GM10847 (cell line): ENCODE results near the gene SCN4B.

Experiments
- POLR2A ChIP-seq: IDR thresholded peaks from 2 replicates; pipeline ENCODE4 v1.6.1; 2011; ENCODE audit not compliant: insufficient read length; ENCODE audit errors: extremely low read depth

SCN4B gene

DNA sequence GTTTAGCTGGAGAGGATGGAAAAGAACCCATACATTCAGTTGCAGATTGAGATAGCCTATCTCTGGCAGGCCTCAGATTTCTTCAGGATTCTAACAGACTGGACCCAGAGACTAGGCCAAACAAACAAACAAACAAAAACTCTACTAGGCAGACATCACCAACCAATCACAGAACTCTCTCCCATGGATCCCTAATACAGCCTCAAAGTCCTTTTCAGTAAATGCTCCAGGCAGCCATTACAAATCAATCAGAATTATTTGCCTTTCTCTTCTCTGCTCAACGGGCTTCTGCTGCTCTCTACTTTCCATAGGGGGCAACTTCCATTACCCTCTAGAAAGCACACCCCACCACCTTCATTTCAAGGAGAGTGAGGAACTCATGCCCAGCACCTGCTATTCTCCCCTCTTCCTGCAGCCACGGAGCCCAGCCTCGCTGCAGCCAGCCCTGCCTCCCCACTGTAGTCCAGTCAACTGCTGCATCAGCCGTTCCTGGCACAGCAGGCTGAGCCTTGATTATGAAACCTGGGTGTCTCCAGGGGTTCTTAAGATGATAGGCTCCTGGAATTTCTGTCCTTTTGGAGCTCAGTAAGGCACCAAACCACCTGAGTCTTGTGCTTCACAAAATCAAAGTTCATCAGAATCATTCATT is 46.8 kb downstream of the SCN4B start:
- TF ChIP-seq POLR2A = no peak

DNA sequence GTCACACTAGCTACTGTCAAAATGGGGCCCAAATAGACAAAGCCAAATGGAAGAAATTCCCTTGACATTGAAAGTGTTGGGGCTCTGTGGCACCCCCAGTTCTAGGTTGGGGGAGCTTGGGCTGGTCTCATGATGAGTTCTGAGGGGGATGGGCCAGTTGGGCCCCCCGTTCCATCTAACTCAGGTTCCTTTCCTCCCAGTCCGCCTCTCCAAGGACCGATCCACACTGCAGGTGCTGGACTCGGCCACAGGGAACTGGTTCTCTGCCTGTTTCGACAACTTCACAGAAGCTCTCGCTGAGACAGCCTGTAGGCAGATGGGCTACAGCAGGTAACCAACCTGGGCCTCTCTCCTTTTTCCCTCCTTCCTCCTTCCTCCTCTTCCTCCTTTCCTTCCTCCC is 48.1 kb downstream of the SCN4B start:
- no peak for TF ChIP-seq POLR2A

DNA sequence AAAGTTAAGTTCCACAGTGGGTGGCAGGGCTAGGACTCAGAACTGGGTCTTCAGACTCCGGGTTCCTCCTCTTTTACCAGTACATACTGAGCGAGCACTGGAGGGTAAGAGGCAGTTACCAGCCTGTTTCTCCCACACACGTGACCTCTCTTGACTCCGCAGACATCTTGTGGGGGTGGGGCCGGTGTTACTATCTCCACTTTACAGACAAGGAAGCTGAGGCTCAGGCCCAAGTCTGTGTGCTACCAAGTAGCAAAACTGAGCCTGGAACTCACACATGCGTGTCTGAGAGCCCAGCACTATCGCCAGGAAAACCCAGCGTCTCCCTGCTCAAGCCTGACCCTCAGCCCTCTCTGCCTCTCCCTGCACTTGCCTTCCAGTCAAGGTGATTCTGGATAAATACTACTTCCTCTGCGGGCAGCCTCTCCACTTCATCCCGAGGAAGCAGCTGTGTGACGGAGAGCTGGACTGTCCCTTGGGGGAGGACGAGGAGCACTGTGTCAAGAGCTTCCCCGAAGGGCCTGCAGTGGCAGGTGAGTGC is 49.8 kb downstream of the SCN4B start:
- TF ChIP-seq POLR2A = no peak

DNA sequence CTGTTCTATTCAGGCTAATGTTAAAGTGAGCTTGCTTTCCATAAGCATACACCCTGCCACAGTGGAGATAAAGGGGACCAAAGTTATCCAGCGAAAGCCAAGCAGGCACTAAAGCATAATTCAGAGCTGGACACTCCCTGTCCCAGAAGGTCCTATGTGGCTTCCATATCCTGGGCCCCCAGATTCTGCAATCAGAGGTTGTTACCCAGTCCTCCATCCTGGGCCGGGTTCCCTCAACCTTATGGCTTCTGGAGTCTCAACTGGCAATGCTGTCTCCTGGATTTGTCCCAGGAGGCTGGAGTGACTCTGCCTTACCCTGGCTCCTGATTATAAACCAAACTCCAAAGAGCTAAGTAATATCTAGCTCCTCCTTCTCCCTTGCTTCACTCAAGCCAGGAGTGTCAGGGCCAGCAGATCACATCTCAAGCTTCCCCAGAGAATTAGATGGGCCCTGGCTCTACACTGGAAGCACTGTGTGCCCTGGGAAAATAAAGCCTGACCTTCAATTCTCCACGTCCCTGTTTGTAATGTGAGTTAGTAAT is 51.9 kb downstream of the SCN4B start:
- TF ChIP-seq POLR2A = no peak

DNA sequence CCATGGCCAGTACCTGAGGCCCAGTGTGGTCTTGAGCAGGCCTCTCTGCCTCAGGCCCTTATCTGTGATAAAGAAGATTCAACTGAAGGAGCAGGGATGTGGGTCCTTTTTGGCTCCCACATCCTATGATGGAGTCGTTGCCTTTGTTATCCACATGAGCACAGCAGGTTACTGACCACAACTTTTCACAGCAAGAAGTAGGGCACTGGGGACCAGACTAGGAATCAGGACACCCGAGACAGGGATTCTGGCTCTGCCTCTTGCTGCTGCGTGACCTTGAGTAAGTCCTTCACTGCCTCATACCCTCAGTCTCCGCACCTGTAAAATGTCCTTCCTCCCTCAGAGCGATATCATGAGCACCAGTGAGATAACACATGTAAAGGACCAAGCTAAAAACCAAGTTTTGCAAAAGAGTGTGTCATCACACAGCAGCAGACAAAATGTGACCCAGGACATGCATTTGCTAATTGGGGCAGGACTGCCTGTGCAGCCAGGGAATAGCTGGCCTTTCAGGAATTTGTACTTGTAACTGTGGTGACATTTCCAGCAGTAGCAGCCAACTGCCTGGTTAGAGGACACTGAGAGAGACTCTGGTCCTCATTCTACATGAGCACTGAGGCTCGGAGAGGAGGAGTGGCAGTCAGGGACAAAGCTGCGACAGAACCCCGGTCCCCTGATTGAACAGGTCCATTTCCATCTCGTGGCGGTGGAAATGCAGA is 52.6 kb downstream of the SCN4B start:
- TF ChIP-seq POLR2A = no peak

DNA sequence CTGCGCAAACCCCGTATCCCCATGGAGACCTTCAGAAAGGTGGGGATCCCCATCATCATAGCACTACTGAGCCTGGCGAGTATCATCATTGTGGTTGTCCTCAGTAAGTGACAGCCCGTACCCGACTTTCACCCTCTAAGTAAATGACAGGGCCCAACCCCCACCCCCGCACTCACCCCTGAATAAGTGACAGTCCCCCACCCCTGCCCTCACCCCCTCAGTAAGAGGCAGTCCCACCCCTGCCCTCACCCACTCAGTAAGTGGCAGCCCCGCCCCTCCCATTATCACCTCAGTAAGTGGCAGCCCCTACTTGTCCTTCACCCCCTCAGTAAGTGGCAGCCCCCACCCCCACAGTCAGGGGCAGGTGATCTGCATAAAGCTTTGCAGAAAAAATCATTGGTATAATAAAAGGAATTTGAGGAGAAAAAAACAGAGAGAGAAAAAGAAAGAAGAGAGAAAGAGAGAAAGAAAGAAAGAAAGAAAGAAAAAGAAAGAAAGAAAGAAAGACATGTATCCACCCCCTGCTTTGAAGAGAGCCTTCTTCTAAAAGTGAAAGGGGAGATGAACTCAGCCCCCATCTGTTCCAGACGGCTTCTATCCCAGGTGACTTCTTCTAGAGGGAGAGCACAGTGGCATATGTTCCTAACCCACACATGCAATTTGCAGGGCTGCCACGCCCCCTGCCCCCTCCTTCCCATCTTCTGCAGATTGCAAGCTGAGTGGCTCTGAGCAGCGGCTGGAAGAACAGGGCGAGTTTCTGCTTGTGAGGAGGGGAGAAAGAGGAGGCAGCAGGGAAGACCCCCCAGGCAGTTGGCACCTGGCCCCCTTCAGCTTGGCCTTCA is 53.4 kb downstream of the SCN4B start:
- TF ChIP-seq POLR2A = no peak

DNA sequence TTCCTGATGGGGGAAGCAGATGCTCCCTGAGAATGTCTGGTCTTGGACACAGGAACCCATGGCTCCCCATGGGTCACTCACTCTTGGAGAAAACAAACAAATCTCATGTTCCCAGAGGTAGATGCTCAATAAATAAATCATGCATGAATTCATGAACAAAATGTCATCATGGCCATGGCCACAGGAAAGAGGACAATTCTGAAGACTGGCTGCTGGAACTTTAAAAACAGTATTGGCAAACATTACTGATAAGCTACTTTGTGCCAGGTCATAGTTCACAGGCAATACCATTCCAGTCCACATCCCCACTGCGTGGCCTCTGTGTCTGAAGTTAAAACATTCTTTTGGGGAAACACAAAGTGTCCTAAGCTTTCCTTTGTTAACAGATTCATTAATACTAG is 56.7 kb downstream of the SCN4B start:
- TF ChIP-seq POLR2A = no peak

DNA sequence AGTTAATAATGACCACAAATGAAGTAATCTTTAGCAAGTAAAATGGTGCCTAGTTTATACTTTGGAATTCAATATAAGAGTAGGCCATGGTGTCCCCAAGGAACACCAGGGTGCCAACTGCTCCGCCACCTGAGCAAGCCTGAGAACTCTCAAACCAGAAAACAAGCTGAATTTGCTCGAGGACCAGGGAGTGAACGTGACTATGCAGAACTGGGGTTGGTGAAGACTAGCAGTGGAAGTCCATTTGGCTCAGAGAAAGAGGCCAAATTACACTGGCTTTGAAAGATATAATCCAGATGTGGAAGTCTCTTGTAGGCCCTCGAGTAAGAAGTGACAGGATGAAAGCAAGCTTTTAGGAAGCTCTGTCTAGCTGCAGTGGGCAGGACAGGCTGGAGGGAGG is 57.1 kb downstream of the SCN4B start:
- no peak for TF ChIP-seq POLR2A

DNA sequence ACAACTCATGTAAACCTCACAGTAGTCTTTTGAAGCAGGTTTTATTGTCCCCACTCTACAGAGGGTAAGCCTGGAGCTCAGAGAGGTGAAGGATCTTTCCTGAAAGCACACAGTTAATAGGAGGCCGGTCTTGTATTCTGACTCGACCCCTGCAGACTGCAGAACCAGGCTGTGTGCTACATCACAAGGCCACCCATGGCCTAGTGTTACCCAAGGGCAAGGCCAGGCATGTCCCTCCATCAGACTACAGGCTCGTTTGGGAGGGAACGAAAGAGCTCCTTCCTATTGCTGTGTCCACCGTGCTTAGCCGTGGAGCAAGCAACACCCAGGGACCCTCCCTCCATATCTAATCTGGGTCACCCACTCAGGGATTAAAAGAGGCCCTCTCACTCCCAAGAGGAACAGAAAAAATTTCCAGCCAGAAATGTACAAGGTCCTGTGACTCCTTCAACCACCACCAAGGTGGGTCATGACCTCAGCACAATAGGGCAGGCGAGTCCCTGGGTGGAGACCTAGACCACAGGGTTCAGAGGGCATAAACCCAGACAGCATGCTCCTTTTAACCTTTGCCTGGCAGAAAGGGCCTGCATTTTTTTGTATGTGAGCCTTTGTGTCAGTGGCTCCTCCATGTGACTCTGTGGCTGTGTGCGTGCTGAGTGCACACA is 59.6 kb downstream of the SCN4B start:
- no peak for TF ChIP-seq POLR2A

DNA sequence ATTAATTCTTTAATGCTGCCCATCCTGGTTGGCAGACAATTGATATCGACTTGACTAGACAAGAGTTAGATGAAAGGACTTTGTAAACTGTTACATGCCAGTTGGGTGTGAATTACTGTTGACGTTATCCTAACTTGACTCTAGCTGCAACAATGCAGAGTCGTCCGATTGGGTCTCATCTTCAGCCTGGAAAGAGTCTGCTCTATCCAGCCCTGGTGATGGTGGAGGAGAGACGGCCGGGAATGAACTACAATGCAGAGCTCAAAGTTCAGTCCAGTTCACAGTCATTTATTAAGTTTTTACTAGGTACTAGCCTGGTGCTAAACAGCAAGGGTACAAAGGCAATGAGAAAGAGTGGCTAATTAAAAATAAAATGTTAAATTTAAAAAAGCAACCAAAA is 60.9 kb downstream of the SCN4B start:
- no peak for TF ChIP-seq POLR2A

DNA sequence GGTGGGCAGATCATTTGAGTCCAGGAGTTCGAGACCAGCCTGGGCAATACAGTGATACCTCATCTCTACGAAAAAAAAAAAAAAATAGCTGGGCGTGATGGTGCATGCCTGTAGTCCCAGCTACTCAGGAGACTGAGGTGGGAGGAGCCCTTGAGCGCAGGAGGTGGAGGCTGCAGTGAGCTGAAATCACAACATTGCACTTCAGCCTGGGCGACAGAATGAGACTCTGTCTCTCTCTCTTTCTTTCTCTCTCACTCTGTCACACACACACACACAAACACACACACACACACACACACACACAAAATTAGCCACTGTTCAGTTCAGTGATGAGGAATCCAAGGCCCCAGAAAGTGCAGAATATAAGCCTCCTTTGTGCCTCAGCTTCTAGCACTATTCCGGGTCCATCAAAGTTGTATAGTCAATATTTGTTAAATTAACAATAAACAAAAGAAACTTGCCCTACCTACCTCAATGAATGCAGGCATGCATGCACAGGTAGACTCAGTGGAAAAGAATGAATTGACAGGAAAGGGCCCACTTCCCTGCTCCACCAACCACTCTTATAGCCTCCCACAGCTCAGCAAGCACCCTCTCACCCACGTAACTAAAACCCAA is 62.0 kb downstream of the SCN4B start:
- TF ChIP-seq POLR2A = no peak

DNA sequence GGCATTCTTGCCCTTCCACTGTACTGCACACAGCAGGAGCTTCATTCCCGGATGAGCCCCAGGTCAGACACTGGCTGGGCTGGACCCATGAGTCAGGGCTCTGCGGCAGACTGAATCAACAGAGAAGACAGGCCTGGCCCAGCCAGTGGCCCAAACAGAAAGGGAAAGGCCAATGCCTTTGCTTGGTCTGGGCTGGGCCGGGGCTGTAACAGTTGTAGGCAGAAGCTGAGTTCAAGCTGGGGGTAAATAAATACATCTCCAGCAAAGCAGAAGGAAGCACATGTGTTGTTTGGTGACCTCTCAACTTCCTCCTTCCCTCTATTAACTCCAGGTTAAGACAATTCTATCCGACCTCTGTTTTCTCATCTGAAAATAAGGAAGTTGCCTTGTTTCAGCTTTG is 64.1 kb downstream of the SCN4B start:
- no peak for TF ChIP-seq POLR2A

DNA sequence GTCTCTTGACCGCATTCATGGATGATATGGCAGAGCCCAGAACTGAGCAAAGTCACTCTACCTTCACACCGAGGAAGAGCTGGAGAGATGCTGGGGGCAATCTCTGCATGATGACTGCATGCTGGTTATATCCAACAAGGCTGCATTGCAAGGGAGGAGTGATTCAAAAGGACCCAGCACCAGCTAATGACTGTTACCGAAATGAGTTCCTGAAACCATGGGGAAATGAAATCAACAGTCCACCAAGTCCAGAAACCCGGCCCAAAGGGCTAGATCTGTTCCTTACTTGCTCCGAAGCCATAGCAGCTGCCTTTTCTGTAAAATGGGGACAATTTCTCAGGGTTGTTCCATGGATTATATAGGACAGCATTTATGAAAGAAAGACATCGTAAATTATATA is 64.7 kb downstream of the SCN4B start:
- TF ChIP-seq POLR2A = no peak

DNA sequence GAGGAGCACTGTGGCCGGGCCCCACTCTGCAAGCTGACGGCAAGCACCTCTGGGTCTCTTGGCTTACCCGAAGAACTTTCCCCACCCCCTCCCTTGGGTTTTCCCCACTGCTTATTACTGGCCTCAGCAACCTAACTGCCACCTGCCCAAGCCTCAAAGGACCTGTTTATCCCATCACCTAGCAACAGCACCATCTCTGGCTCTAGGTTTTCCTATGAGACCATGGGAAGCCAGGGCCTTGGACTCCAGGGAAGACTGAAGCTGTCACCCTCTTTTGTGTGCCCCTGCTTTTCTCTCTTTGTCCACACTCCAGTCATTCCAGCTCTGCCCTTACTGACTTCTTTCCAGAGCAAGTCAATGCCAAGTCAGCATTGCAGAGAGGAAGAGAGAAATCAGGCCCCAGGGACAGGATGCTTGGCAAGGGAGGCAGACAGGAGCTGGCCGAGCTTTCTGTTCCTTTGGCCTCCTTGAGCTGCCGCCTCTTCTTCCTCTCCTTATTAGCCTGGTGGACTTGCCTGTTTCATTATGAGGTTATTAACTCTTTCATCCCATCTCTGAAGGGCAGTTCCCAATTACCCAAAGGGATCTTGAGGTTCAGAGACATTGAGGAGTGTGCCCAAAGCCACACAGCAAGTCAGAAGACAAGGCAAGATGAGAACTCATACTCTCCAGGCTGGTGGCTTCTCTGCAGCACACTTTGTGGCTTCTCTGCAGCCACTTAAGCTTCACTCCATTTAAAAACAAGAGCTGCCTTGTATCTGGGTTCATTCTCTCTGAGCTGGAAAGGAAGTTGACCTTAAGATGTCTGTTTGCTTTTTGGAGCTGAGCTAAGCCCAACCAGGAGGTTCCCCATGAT is 65.5 kb downstream of the SCN4B start, which contains the start of gene SMIM35:
SMIM35 (minus strand) TSS at position 51 of the 856 bp plus-strand sequence. CDS start 206 bp downstream, outside the sequence.
- no peak for TF ChIP-seq POLR2A
